GM23338 (cell line): ENCODE results near the gene CDC25B. TPM values are rescaled to one million over a fixed set of nuclear protein-coding genes. Genes with fewer than 3 reads are reported as not detected.

Experiments used
- ATAC-seq: fragments of 200-7000 bp; cut with Tn5 transposase; 3 replicates; pipeline ENCODE4 v1.9.1; 2020
- DNase-seq: peaks from one replicate; pipeline ENCODE4 v3.0.0-alpha.2; 2015; ENCODE audit warnings: low spot score
- H2AFZ ChIP-seq: fragments of 200-600 bp; sonication (generic); 2 replicates; pipeline ENCODE4 v1.8.0; 2016; ENCODE audit warnings: antibody characterized with exemption, mild to moderate bottlenecking, moderate library complexity
- H3F3A ChIP-seq: fragments of 200-600 bp; sonication (generic); replicated peaks from 2 replicates; pipeline ENCODE4 v1.8.0; 2017; ENCODE audit warnings: antibody characterized with exemption, mixed run types, low read depth
- H3K27ac ChIP-seq: fragments of 200-600 bp; sonication (generic); 2 replicates; pipeline ENCODE4 v1.6.1; 2016; ENCODE audit warnings: low read depth
- H3K27me3 ChIP-seq: fragments of 200-600 bp; sonication (generic); 2 replicates; pipeline ENCODE4 v1.8.0; 2016; ENCODE audit warnings: mild to moderate bottlenecking, mixed run types, moderate library complexity; ENCODE audit not compliant: insufficient read depth
- H3K36me3 ChIP-seq: fragments of 200-600 bp; sonication (generic); 2 replicates; pipeline ENCODE4 v1.8.0; 2016; ENCODE audit warnings: mild to moderate bottlenecking; ENCODE audit not compliant: insufficient read depth
- H3K4me1 ChIP-seq: fragments of 200-600 bp; sonication (generic); 2 replicates; pipeline ENCODE4 v1.8.0; 2016; ENCODE audit warnings: mild to moderate bottlenecking, moderate library complexity; ENCODE audit not compliant: insufficient read depth
- H3K4me2 ChIP-seq: fragments of 200-600 bp; sonication (generic); 2 replicates; pipeline ENCODE4 v1.7.1; 2017; ENCODE audit warnings: mixed run types
- H3K4me3 ChIP-seq: fragments of 200-600 bp; sonication (generic); 2 replicates; pipeline ENCODE4 v1.6.1; 2016; ENCODE audit warnings: mixed run types
- H3K79me2 ChIP-seq: fragments of 200-600 bp; sonication (generic); replicated peaks from 2 replicates; pipeline ENCODE4 v1.8.0; 2017; ENCODE audit warnings: mild to moderate bottlenecking; ENCODE audit not compliant: insufficient read depth
- H3K9me2 ChIP-seq: fragments of 200-600 bp; sonication (generic); 2 replicates; pipeline ENCODE4 v1.8.0; 2017; ENCODE audit not compliant: insufficient read depth
- H4K20me1 ChIP-seq: fragments of 200-600 bp; sonication (generic); replicated peaks from 2 replicates; pipeline ENCODE4 v1.8.0; 2017; ENCODE audit warnings: mild to moderate bottlenecking; ENCODE audit not compliant: insufficient read depth
- H3K27ac Mint-ChIP-seq: 2 replicates; pipeline ENCODE4 v1.8.0; 2020; ENCODE audit warnings: inconsistent platforms, mild to moderate bottlenecking, moderate library complexity, mixed read lengths
- H3K27me3 Mint-ChIP-seq: 3 replicates; pipeline ENCODE4 v1.8.0; 2022; ENCODE audit warnings: low read depth, mild to moderate bottlenecking, moderate library complexity, mixed read lengths, inconsistent platforms; ENCODE audit not compliant: insufficient read depth, poor library complexity
- H3K36me3 Mint-ChIP-seq: 3 replicates; pipeline ENCODE4 v1.8.0; 2021; ENCODE audit warnings: low read depth, mild to moderate bottlenecking, inconsistent platforms, moderate library complexity, mixed read lengths
- H3K4me1 Mint-ChIP-seq: 3 replicates; pipeline ENCODE4 v1.8.0; 2020; ENCODE audit warnings: mild to moderate bottlenecking, inconsistent platforms, mixed read lengths
- H3K4me3 Mint-ChIP-seq: 3 replicates; pipeline ENCODE4 v1.8.0; 2021; ENCODE audit warnings: moderate library complexity, mild to moderate bottlenecking, inconsistent platforms, mixed read lengths
- H3K9me3 Mint-ChIP-seq: 3 replicates; pipeline ENCODE4 v1.8.0; 2020; ENCODE audit warnings: moderate library complexity, mild to moderate bottlenecking, inconsistent platforms, mixed read lengths
- CREB1 ChIP-seq: fragments of 250-450 bp; sonication (Bioruptor Pico); IDR thresholded peaks from 2 replicates; pipeline ENCODE4 v1.5.0; 2020; ENCODE audit warnings: low read depth, mild to moderate bottlenecking, moderate library complexity
- ETS1 ChIP-seq: IDR thresholded peaks from 2 replicates; pipeline ENCODE4 v1.6.1; 2016; ENCODE audit warnings: antibody characterized with exemption
- EZH2 ChIP-seq: fragments of 200-600 bp; sonication (generic); IDR thresholded peaks from one replicate; pipeline ENCODE4 v1.8.0; 2017; ENCODE audit warnings: antibody characterized with exemption, mild to moderate bottlenecking, low read depth; ENCODE audit not compliant: unreplicated experiment
- JUNB ChIP-seq: IDR thresholded peaks from one replicate; pipeline ENCODE4 v1.6.1; 2016; ENCODE audit warnings: antibody characterized with exemption; ENCODE audit not compliant: unreplicated experiment
- NANOG ChIP-seq: IDR thresholded peaks from 2 replicates; pipeline ENCODE4 v1.6.1; 2016; ENCODE audit warnings: antibody characterized with exemption, borderline replicate concordance
- POLR2AphosphoS5 ChIP-seq: IDR thresholded peaks from 2 replicates; pipeline ENCODE4 v1.6.1; 2016; ENCODE audit warnings: antibody characterized with exemption, low read depth
- REST ChIP-seq: IDR thresholded peaks from one replicate; pipeline ENCODE4 v1.6.1; 2018; ENCODE audit warnings: antibody characterized with exemption; ENCODE audit not compliant: unreplicated experiment
- ZNF114 ChIP-seq: fragments of 250-450 bp; sonication (Bioruptor Pico); IDR thresholded peaks from 2 replicates; pipeline ENCODE4 v1.5.0; 2020; ENCODE audit warnings: mild to moderate bottlenecking, moderate library complexity
- ZNF331 ChIP-seq: fragments of 250-450 bp; sonication (Bioruptor Pico); IDR thresholded peaks from 2 replicates; pipeline ENCODE4 v1.5.0; 2020; ENCODE audit warnings: low read depth, mild to moderate bottlenecking, moderate library complexity
- polyA plus RNA-seq: library from polyadenylated mRNA; unstranded; fragments of >200 nt; fragmentation: Nextera tagmentation; extraction: Ambion mirVana; gene quantifications from 2 replicates; pipeline ENCODE4 v1.2.1, GENCODE V29; 2016
- total RNA-seq: library from RNA; depleted of rRNA; stranded (reverse); fragments of >200 nt; shearing (Covaris generic); gene quantifications from 2 replicates; pipeline ENCODE4 v1.2.3, GENCODE V29; 2014
- TF ChIP-seq, protein P1 (sequence below): fragments of 250-450 bp; sonication (Bioruptor Pico); IDR thresholded peaks from 2 replicates; pipeline ENCODE4 v1.5.0; 2020; ENCODE audit warnings: mild to moderate bottlenecking, moderate library complexity

Gene CDC25B
- total and polyA plus RNA-seq, 2 experiments from 2014 or later = 10.5 to 33.0 TPM

DNA sequence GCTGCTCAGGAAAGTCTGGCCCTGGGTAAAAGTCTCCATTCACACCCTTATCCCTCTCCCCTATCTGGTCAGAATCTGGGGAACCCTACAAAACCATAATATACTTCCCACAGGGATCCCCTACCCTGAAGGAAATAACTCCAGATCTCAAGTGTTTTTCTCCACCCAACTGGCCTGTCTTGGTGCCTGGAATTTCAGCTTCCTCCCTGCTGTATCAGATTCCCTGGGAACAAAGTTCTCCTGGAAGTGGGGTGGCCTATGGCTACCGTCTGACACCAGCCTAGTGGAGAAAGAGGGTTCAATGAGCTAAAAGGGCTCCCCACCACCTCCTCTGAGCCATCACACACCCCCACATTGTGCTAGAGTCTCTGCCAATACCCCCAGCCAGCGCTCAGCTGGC lies 48.6 kb upstream of the CDC25B start (continued):
- TF ChIP-seq EZH2 = no peak
- TF ChIP-seq JUNB = no peak

DNA sequence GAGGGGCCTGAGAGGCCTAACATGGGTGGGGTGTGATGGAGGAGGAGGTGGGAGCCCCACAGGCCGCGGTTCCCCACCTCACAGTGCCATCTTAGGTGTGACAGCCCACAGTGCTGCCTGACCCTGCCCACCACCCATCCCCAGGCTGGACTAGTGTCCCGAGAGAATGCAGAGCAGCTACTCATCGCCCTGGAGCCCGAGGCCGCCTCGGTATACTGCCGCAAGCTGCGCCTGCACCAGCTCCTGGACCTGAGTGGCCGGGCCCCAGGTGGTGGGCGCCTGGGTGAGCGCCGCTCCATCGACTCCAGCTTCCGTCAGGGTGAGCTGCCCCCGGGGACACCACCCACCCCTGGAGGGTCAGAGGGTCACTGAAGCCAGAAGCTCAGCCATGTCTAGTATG lies 48.0 kb upstream of the CDC25B start:
- peaks cover 28% of the 10 kb centered on the region for H3K27me3 ChIP-seq
- peaks cover 34% of the 10 kb centered on the region for H3K27me3 Mint-ChIP-seq
- TF ChIP-seq ZNF331 (CRISPR knock-in tag) (no peak), ZNF114 (CRISPR knock-in tag) (no peak), NANOG (no peak), JUNB (no peak), POLR2AphosphoS5 (no peak), ETS1 (no peak), REST (no peak), CREB1 (CRISPR knock-in tag) (no peak)
- TF ChIP-seq, protein P1, sequence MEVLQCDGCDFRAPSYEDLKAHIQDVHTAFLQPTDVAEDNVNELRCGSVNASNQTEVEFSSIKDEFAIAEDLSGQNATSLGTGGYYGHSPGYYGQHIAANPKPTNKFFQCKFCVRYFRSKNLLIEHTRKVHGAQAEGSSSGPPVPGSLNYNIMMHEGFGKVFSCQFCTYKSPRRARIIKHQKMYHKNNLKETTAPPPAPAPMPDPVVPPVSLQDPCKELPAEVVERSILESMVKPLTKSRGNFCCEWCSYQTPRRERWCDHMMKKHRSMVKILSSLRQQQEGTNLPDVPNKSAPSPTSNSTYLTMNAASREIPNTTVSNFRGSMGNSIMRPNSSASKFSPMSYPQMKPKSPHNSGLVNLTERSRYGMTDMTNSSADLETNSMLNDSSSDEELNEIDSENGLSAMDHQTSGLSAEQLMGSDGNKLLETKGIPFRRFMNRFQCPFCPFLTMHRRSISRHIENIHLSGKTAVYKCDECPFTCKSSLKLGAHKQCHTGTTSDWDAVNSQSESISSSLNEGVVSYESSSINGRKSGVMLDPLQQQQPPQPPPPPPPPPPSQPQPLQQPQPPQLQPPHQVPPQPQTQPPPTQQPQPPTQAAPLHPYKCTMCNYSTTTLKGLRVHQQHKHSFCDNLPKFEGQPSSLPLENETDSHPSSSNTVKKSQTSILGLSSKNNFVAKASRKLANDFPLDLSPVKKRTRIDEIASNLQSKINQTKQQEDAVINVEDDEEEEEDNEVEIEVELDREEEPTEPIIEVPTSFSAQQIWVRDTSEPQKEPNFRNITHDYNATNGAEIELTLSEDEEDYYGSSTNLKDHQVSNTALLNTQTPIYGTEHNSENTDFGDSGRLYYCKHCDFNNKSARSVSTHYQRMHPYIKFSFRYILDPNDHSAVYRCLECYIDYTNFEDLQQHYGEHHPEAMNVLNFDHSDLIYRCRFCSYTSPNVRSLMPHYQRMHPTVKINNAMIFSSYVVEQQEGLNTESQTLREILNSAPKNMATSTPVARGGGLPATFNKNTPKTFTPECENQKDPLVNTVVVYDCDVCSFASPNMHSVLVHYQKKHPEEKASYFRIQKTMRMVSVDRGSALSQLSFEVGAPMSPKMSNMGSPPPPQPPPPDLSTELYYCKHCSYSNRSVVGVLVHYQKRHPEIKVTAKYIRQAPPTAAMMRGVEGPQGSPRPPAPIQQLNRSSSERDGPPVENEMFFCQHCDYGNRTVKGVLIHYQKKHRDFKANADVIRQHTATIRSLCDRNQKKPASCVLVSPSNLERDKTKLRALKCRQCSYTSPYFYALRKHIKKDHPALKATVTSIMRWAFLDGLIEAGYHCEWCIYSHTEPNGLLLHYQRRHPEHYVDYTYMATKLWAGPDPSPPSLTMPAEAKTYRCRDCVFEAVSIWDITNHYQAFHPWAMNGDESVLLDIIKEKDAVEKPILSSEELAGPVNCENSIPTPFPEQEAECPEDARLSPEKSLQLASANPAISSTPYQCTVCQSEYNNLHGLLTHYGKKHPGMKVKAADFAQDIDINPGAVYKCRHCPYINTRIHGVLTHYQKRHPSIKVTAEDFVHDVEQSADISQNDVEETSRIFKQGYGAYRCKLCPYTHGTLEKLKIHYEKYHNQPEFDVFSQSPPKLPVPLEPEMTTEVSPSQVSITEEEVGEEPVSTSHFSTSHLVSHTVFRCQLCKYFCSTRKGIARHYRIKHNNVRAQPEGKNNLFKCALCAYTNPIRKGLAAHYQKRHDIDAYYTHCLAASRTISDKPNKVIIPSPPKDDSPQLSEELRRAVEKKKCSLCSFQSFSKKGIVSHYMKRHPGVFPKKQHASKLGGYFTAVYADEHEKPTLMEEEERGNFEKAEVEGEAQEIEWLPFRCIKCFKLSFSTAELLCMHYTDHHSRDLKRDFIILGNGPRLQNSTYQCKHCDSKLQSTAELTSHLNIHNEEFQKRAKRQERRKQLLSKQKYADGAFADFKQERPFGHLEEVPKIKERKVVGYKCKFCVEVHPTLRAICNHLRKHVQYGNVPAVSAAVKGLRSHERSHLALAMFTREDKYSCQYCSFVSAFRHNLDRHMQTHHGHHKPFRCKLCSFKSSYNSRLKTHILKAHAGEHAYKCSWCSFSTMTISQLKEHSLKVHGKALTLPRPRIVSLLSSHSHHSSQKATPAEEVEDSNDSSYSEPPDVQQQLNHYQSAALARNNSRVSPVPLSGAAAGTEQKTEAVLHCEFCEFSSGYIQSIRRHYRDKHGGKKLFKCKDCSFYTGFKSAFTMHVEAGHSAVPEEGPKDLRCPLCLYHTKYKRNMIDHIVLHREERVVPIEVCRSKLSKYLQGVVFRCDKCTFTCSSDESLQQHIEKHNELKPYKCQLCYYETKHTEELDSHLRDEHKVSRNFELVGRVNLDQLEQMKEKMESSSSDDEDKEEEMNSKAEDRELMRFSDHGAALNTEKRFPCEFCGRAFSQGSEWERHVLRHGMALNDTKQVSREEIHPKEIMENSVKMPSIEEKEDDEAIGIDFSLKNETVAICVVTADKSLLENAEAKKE (CRISPR knock-in tag) = no peak

More for the DNA sequence above, 48.0 kb upstream of the CDC25B start:
- Mint-ChIP-seq H3K9me3 (peaks cover 4% of the 10 kb centered on the region; the same call in 1 of the 3 replicates), H3K36me3 (no peaks in the 10 kb centered on the region; the same call in 2 of the 3 replicates), H3K27ac (no peak overlapping the region), H3K4me1 (peaks cover 26% of the 10 kb centered on the region), H3K4me3 (no peak overlapping the region)
- no peak for ATAC-seq
- no peak overlapping the region for H3K27ac ChIP-seq
- H3F3A ChIP-seq = peaks cover 14% of the 10 kb centered on the region
- H3K36me3 ChIP-seq = no peaks in the 10 kb centered on the region
- no peak overlapping the region for H3K4me3 ChIP-seq
- H3K4me2 ChIP-seq = no peak overlapping the region
- H3K4me1 ChIP-seq = peaks cover 17% of the 10 kb centered on the region; the same call in 1 of the 2 replicates
- H2AFZ ChIP-seq = no peak overlapping the region
- peaks cover 11% of the 10 kb centered on the region; the same call in 1 of the 2 replicates for H4K20me1 ChIP-seq
- no peak for DNase-seq
- H3K9me2 ChIP-seq = no peaks in the 10 kb centered on the region
- H3K79me2 ChIP-seq = no peaks in the 10 kb centered on the region
